ACC112 (cell line): Measurements from ENCODE around the gene GALNT10.

Experiments
- H2AFZ ChIP-seq: fragments of 200-600 bp; sonication (generic); one replicate; pipeline ENCODE4 v1.6.0; 2017; ENCODE audit warnings: antibody characterized with exemption, low read length; ENCODE audit not compliant: unreplicated experiment
- H3K27ac ChIP-seq: fragments of 200-600 bp; sonication (generic); 2 replicates; pipeline ENCODE4 v1.5.1; 2014; ENCODE audit warnings: low read depth, mild to moderate bottlenecking, antibody characterized with exemption, low read length, moderate library complexity
- H3K27me3 ChIP-seq: fragments of 200-600 bp; sonication (generic); 2 replicates; pipeline ENCODE4 v1.6.1; 2014; ENCODE audit warnings: mild to moderate bottlenecking, antibody characterized with exemption, low read length, moderate library complexity, mixed read lengths; ENCODE audit not compliant: insufficient read depth
- H3K36me3 ChIP-seq: fragments of 200-600 bp; sonication (generic); 2 replicates; pipeline ENCODE4 v1.6.1; 2016; ENCODE audit warnings: mild to moderate bottlenecking, antibody characterized with exemption, low read length, moderate library complexity, mixed read lengths; ENCODE audit not compliant: insufficient read depth
- H3K4me1 ChIP-seq: fragments of 200-600 bp; sonication (generic); one replicate; pipeline ENCODE4 v1.6.1; 2016; ENCODE audit warnings: low read length, mixed read lengths; ENCODE audit not compliant: insufficient read depth, unreplicated experiment, control insufficient read depth
- H3K4me3 ChIP-seq: fragments of 200-600 bp; sonication (generic); 2 replicates; pipeline ENCODE4 v1.5.1; 2014; ENCODE audit warnings: mild to moderate bottlenecking, low read depth, low read length
- H3K79me2 ChIP-seq: fragments of 200-600 bp; sonication (generic); one replicate; pipeline ENCODE4 v1.6.0; 2016; ENCODE audit warnings: low read length; ENCODE audit not compliant: control insufficient read depth, unreplicated experiment, insufficient read depth

The GALNT10 gene

GRCh38 chr5:154196955-154197652 is 6.6 kb downstream of the GALNT10 start:
- no peaks in the 10 kb centered on the region for H3K36me3 ChIP-seq
- peak overlapping the region; percentile 38; the same call in 1 of the 2 replicates for H3K4me3 ChIP-seq
- no peak overlapping the region for H2AFZ ChIP-seq
- peaks cover 66% of the 10 kb centered on the region for H3K79me2 ChIP-seq
- peak overlapping the region; percentile 81 for H3K27ac ChIP-seq
- no peaks in the 10 kb centered on the region for H3K27me3 ChIP-seq
- peaks cover 65% of the 10 kb centered on the region for H3K4me1 ChIP-seq

- no peaks in the 10 kb centered on the region for H3K27me3 ChIP-seq
- peak overlapping the region; percentile 81 for H3K27ac ChIP-seq
- no peaks in the 10 kb centered on the region for H3K36me3 ChIP-seq
- H3K4me1 ChIP-seq = peaks cover 57% of the 10 kb centered on the region
- peaks cover 65% of the 10 kb centered on the region for H3K79me2 ChIP-seq
- peak overlapping the region; percentile 13; the same call in 1 of the 2 replicates for H3K4me3 ChIP-seq
- H2AFZ ChIP-seq = no peak overlapping the region
These were observed 7.4 kb downstream of the GALNT10 start for GRCh38 chr5:154197801-154198491.

DNA sequence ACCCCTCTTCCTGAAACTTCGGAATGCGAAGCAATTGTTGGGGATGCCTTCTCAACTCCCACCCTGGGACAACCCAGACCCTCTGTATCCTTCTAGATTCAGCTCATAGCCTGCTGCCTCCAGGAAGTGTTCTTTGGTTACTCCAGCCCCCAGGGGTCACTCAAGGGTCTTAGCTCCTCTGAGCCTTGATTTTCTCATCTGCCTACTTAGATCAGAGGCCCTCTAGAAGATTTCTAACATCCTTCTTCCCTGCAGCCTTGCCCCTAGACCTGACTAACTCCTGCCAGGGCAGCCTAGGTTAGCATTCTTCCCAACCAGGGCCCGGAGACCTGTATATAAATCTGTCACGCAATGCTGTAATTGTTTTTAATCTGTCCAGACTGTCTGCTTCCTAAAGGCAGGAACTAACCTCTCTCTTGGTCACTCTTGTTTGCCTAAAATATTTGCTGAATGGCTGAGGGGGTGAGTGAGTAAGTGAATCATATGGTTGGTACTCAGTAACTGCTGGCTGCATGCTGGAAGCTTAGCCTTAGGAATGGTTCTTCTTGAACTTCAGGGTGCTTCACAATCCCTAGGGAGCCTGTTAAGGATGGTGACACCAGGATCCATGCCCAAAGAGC is 8.2 kb downstream of the GALNT10 start:
- Histone ChIP-seq H3K4me1 (peaks cover 49% of the 10 kb centered on the region), H3K27me3 (no peaks in the 10 kb centered on the region), H3K79me2 (peaks cover 62% of the 10 kb centered on the region), H3K27ac (peak overlapping the region; percentile 81), H2AFZ (no peak overlapping the region), H3K36me3 (no peaks in the 10 kb centered on the region), H3K4me3 (peak overlapping the region; percentile 32; the same call in 1 of the 2 replicates)

- Histone ChIP-seq H3K27me3 (no peaks in the 10 kb centered on the region), H3K4me1 (peaks cover 44% of the 10 kb centered on the region), H3K4me3 (no peak overlapping the region), H3K27ac (peak overlapping the region; percentile 81), H3K79me2 (peaks cover 61% of the 10 kb centered on the region), H2AFZ (no peak overlapping the region), H3K36me3 (no peaks in the 10 kb centered on the region)
These were observed 8.7 kb downstream of the GALNT10 start for GRCh38 chr5:154199263-154199662.

DNA sequence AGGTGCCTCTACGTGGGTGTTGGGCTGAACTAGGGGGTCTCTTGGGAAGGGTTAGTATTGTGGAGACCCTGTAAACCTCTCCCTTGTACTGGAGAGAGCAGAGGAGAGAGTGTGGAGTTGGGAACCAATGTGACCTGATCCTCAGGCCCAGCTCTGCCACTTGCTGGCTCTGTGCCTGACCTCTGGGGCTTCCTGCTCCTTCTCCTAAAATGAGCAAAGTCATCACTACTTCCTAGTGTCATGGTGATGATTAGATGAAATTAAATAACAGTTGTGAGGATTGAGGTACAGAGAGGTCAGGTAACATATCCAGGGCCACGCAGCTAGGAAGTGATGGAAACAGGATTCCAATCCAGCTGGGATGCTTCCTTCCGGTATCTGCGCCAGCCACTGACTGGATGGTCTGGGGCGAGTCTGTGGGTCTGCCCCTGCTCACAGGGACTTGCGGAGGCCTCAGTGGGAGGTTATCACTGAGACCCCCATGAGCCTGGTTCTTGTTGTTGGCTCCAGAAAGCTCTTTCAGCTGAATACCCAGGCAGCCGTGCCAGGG is 9.2 kb downstream of the GALNT10 start:
- Histone ChIP-seq H3K79me2 (peaks cover 61% of the 10 kb centered on the region), H2AFZ (no peak overlapping the region), H3K36me3 (no peaks in the 10 kb centered on the region), H3K27ac (peak overlapping the region; percentile 81), H3K27me3 (no peaks in the 10 kb centered on the region), H3K4me1 (peaks cover 39% of the 10 kb centered on the region), H3K4me3 (no peak overlapping the region)

GRCh38 chr5:154200221-154200620 is 9.7 kb downstream of the GALNT10 start:
- Histone ChIP-seq H3K27me3 (no peaks in the 10 kb centered on the region), H3K4me1 (peaks cover 38% of the 10 kb centered on the region), H2AFZ (no peak overlapping the region), H3K79me2 (peaks cover 60% of the 10 kb centered on the region), H3K4me3 (no peak overlapping the region), H3K36me3 (no peaks in the 10 kb centered on the region), H3K27ac (0 out of 2 replicates have a peak overlapping the region, but pooled peaks have one; percentile 81)

DNA sequence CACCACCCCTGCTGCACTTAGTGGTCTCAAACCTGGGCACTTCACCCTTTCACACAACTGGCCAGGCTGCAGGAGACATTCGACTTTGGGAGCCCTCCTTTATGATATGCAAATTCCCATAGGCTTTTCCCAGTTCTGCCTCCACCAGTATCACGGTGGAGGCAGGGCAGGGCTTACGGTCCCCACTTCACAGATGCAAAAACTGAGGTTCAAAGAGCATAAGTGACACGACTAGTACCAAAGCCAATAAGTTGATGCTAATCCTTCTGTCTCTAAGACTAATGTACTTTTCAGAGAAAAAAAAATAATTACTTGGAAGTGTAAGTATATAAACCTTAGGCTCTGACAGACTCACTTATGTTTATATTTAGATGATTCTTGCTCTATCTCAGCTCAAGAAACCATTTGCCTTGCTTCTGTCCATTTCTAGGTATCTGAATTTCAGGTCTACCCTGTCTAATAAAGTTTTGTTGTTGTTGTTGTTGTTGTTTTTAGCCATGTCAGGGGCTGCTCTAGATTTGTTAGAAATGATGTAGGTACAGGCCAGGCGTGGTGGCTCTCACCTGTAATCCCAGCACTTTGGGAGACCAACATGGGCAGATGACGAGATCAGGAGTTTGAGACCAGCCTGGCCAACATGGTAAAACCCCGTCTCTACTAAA is 10.7 kb downstream of the GALNT10 start:
- H3K79me2 ChIP-seq = peaks cover 60% of the 10 kb centered on the region
- no peak overlapping the region for H3K4me3 ChIP-seq
- H3K36me3 ChIP-seq = no peaks in the 10 kb centered on the region
- peaks cover 38% of the 10 kb centered on the region for H3K4me1 ChIP-seq
- H2AFZ ChIP-seq = no peak overlapping the region
- H3K27me3 ChIP-seq = no peaks in the 10 kb centered on the region
- no peak overlapping the region for H3K27ac ChIP-seq

GRCh38 chr5:154202379-154203260 is 12.1 kb downstream of the GALNT10 start:
- H3K79me2 ChIP-seq = peaks cover 53% of the 10 kb centered on the region
- no peaks in the 10 kb centered on the region for H3K36me3 ChIP-seq
- H3K4me3 ChIP-seq = no peak overlapping the region
- no peak overlapping the region for H2AFZ ChIP-seq
- H3K27me3 ChIP-seq = no peaks in the 10 kb centered on the region
- no peak overlapping the region for H3K27ac ChIP-seq
- H3K4me1 ChIP-seq = peaks cover 26% of the 10 kb centered on the region

DNA sequence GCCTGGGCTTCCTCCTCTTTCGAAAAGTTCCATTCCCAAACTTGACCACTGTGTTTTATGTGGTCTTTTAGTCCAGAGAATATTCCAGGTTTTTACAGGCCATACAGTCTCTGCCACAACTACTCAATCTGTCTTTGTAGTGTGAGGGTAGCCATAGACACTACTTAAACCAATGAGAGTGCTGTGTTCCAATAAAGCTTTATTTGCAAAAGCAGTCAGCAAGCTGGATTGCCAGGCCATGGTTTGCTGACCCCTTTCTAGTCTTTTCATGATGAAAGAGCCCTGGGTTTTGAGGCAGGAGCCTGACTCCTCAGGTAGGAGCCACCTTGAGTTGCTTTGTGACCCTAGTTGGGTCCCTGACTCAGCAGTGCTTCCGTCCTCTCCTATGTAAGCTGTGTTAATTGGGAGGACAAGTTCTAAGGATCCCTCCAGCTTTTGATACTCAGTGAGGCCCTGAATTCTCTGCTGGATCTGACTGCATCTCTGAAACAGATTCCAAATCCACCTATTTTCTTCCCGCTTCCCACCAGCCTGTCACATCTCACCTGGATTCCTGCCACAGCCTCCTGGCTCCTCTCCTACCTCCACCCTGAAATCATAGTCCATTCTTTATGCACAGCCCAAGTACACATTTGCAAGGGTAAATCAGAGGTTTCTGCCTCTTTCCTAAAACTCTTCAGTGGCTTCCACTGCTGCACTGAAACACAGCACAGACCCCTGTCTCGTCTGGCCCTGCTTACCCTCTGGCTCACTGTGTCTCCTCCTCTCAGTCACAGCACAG is 13.5 kb downstream of the GALNT10 start:
- no peak overlapping the region for H3K27ac ChIP-seq
- peaks cover 52% of the 10 kb centered on the region for H3K79me2 ChIP-seq
- no peaks in the 10 kb centered on the region for H3K27me3 ChIP-seq
- H3K36me3 ChIP-seq = peaks cover 3% of the 10 kb centered on the region; the same call in 1 of the 2 replicates
- no peak overlapping the region for H2AFZ ChIP-seq
- peaks cover 13% of the 10 kb centered on the region for H3K4me1 ChIP-seq
- H3K4me3 ChIP-seq = no peak overlapping the region
